ENCODE data around the gene NACC2.

The NACC2 gene

GRCh38 chr9:136021872-136022681, 73.0 kb downstream of the NACC2 start:
- no peak for DNase-seq (ENCODE audit: low spot score)

- DNase-seq (ENCODE audit: low spot score): no peak
Measured at GRCh38 chr9:136021171-136021871, 73.8 kb downstream of the NACC2 start.

GRCh38 chr9:136020671-136021070, 74.4 kb downstream of the NACC2 start:
- no peak for DNase-seq (ENCODE audit: low spot score)

- DNase-seq (ENCODE audit: low spot score): no peak
Measured at GRCh38 chr9:136020206-136020605, 74.9 kb downstream of the NACC2 start.

GRCh38 chr9:136019681-136020060, 75.4 kb downstream of the NACC2 start:
- no peak for DNase-seq (ENCODE audit: low spot score)

- DNase-seq (ENCODE audit: low spot score): no peak
Measured at GRCh38 chr9:136019041-136019680, 75.9 kb downstream of the NACC2 start.

GRCh38 chr9:136018257-136019031, 76.6 kb downstream of the NACC2 start:
- no peak for DNase-seq (ENCODE audit: low spot score)

GRCh38 chr9:136017289-136018190, 77.5 kb downstream of the NACC2 start:
- DNase-seq (ENCODE audit: low spot score): no peak

- no peak for DNase-seq (ENCODE audit: low spot score)
Measured at GRCh38 chr9:136016572-136017288, 78.4 kb downstream of the NACC2 start.

GRCh38 chr9:136015656-136016571, 79.2 kb downstream of the NACC2 start:
- no peak for DNase-seq (ENCODE audit: low spot score)

GRCh38 chr9:136014924-136015633, 80.0 kb downstream of the NACC2 start:
- no peak for DNase-seq (ENCODE audit: low spot score)

- DNase-seq (ENCODE audit: low spot score): no peak
Measured at GRCh38 chr9:136014147-136014923, 80.8 kb downstream of the NACC2 start.

- no peak for DNase-seq (ENCODE audit: low spot score)
Measured at GRCh38 chr9:136013524-136014034, 81.5 kb downstream of the NACC2 start.

GRCh38 chr9:136013116-136013515, 82.0 kb downstream of the NACC2 start:
- no peak for DNase-seq (ENCODE audit: low spot score)

GRCh38 chr9:136012651-136013050, 82.4 kb downstream of the NACC2 start:
- DNase-seq (ENCODE audit: low spot score): no peak

- no peak for DNase-seq (ENCODE audit: low spot score)
Measured at GRCh38 chr9:136011703-136012496, 83.2 kb downstream of the NACC2 start.

- no peak for DNase-seq (ENCODE audit: low spot score)
Measured at GRCh38 chr9:136011376-136011702, 83.8 kb downstream of the NACC2 start.
